ENCODE data around the gene SUV39H1. TPM values are rescaled to one million over a fixed set of nuclear protein-coding genes. Genes with fewer than 3 reads are reported as not detected.
A peak's percentile ranks its signal among the peaks of the same experiment; 100 is the strongest.

Gene SUV39H1
- total and polyA plus RNA-seq, 9 of the 15 experiments (the other 6 are each of a cell fraction or from before 2014, with no cell fraction given) = 4.7 to 34.7 (median 17.9) TPM

DNA sequence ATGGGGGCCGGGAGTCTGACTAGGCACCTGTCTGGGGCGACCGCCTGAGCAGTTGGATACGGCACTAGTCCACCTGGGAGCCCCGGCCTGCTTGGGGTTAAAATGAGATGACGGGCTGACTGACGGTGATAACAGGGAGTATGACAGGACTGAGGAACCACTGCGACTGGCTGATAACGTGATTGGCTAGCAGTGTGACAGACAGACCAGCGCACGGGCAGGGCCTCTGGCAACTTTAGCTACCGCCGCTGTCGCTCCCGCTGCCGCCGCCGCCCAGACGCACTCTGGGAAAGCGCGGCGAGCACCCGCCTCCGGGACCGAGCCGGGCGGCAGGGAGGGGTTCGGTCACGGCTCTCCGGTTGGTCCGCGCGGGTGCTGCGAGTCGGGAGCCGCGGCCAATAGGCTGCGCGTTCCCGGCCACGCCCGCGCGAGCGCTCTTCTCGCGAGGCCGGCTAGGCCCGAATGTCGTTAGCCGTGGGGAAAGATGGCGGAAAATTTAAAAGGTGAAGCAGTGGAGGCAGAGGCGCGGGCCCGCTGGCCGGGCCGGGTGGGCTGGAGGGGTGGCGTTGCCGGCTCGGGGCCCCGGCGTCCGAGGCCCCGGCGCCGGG lies at the start of gene SUV39H1 (continued):
- TF ChIP-seq HMGN3 (IDR thresholded peaks at IDR 0.05; ENCODE audit: borderline replicate concordance, extremely low read depth, insufficient read length, low read depth, low read length) = peak; percentile 87
- TF ChIP-seq KLF13 (tag; IDR thresholded peaks at IDR 0.05; ENCODE audit: borderline replicate concordance, low read depth) = no peak
- TF ChIP-seq FIP1L1 (IDR thresholded peaks at IDR 0.05; ENCODE audit: low read depth, low read length, poor library complexity, severe bottlenecking) = no peak
- no peak for TF ChIP-seq GTF3C2 (IDR thresholded peaks at IDR 0.05; ENCODE audit: borderline replicate concordance, extremely low read depth, insufficient read length)
- TF ChIP-seq ZC3H4 (CRISPR knock-in tag; IDR thresholded peaks at IDR 0.05; ENCODE audit: borderline replicate concordance) = no peak
- no peak for TF ChIP-seq ASH1L (IDR thresholded peaks at IDR 0.05; ENCODE audit: borderline replicate concordance, low read depth, partially characterized antibody)
- no peak for TF ChIP-seq ZNF384 (IDR thresholded peaks at IDR 0.05; ENCODE audit: low read depth, low read length)
- TF ChIP-seq NR0B1 (IDR thresholded peaks at IDR 0.05; ENCODE audit: partially characterized antibody) = no peak
- TF ChIP-seq NCOR1 (IDR thresholded peaks at IDR 0.05) = peak; percentile 91
- TF ChIP-seq, protein P1, sequence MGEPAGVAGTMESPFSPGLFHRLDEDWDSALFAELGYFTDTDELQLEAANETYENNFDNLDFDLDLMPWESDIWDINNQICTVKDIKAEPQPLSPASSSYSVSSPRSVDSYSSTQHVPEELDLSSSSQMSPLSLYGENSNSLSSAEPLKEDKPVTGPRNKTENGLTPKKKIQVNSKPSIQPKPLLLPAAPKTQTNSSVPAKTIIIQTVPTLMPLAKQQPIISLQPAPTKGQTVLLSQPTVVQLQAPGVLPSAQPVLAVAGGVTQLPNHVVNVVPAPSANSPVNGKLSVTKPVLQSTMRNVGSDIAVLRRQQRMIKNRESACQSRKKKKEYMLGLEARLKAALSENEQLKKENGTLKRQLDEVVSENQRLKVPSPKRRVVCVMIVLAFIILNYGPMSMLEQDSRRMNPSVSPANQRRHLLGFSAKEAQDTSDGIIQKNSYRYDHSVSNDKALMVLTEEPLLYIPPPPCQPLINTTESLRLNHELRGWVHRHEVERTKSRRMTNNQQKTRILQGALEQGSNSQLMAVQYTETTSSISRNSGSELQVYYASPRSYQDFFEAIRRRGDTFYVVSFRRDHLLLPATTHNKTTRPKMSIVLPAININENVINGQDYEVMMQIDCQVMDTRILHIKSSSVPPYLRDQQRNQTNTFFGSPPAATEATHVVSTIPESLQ (CRISPR knock-in tag; IDR thresholded peaks at IDR 0.05) = no peak
- TF ChIP-seq ZNF766 (CRISPR knock-in tag; conservative IDR thresholded peaks at IDR 0.05) = peak; percentile 52; the same call in 1 of the 2 replicates

Measured in K562 (cell line).